ENCODE results near the gene OVOL1. TPM values are rescaled to one million over a fixed set of nuclear protein-coding genes. Genes with fewer than 3 reads are reported as not detected.

Gene OVOL1
- total and polyA plus RNA-seq, 2 of the 13 experiments (the other 11 are each of a cell fraction or from before 2014, with no cell fraction given) = 0.01 TPM; not detected in 1

GRCh38 chr11:65771589-65772112 is 15.2 kb upstream of the OVOL1 start:
- ChIA-PET POLR2A (interaction anchor here (0.6 to 1.4 kb wide), 2 partner anchors 8 to 60 kb away, joined by 3 to 5 read pairs; no protein-coding TSS in a partner anchor), CTCF (ENCODE audit: low intra/inter-chr PET ratio, low total read pairs) (interaction anchor here (1.0 to 1.5 kb wide), 4 partner anchors 27 to 217 kb away, joined by 3 to 6 read pairs (median 4); partner anchors contain the start of gene FIBP)

GRCh38 chr11:65773784-65774411 is 13.0 kb upstream of the OVOL1 start:
- Histone ChIP-seq H3K36me3 (replicated peaks in 1 of 2; ENCODE audit: control insufficient read depth in 1 of 2, insufficient read depth in 2 of 2, low read length in 2 of 2) (no peaks in the 10 kb centered on the region), H3K4me1 (ENCODE audit: insufficient read depth, low read length) (peaks cover 38% of the 10 kb centered on the region), H4K20me1 (ENCODE audit: insufficient read depth, low read length) (no peaks in the 10 kb centered on the region), H3K9ac (ENCODE audit: insufficient read depth, low read depth, low read length) (no peak overlapping the region), H3K4me3 (replicated peaks in 1 of 3; ENCODE audit: insufficient read depth in 1 of 3, low read depth in 2 of 3, low read length in 3 of 3) (no peak overlapping the region), H3K27me3 (ENCODE audit: control insufficient read depth in 1 of 2, insufficient read depth in 2 of 2, low read length in 2 of 2) (no peaks in the 10 kb centered on the region), H3K79me2 (ENCODE audit: insufficient read depth, low read length) (no peaks in the 10 kb centered on the region), H3K27ac (ENCODE audit: extremely low read length, insufficient read depth, low read length) (no peak overlapping the region), H3K9me3 (ENCODE audit: low read length) (no peaks in the 10 kb centered on the region), H2AFZ (ENCODE audit: low read length) (no peak overlapping the region), H3K4me2 (ENCODE audit: low read depth, low read length) (no peak overlapping the region)
- intact Hi-C loops (cut with micrococcal nuclease; ENCODE audit: unreplicated experiment) = no loop called here
- ChIA-PET CTCF (ENCODE audit: low intra/inter-chr PET ratio, low total read pairs) (interaction anchor here (0.6 to 1.8 kb wide), 2 partner anchors 44 to 215 kb away, joined by 3 to 12 read pairs; no protein-coding TSS in a partner anchor), POLR2A (interaction anchor here (0.8 kb wide), 1 partner anchor 44 kb away, joined by 3 read pairs; no protein-coding TSS in a partner anchor)
- no peak for FAIRE-seq
- WGBS (ENCODE audit: low lambda C conversion rate) = 26% methylated on average over 8 of the region's 8 CpGs
- ATAC-seq = no peak
- no TSS peak for BruUV-seq (replicated peaks)
- in situ Hi-C loops (cut with HindIII; ENCODE audit: extremely low pct_ligation_motif_present, low pct_unique_long_range_greater_than_20kb) = no loop called here
- DNase-seq (ENCODE audit: low spot score) = no peak
- TF ChIP-seq SMC3 (IDR thresholded peaks at IDR 0.05; ENCODE audit: low read length) (peak; percentile 36; the same call in 1 of the 2 replicates), CTCF (CRISPR knock-in tag; IDR thresholded peaks at IDR 0.05) (peak; percentile 45), ZNF407 (CRISPR knock-in tag; IDR thresholded peaks at IDR 0.05; ENCODE audit: not compliant biosample characterization) (no peak)

More at GRCh38 chr11:65771589-65772112, 15.2 kb upstream of the OVOL1 start:
- peak overlapping the region; percentile 50 for H3K4me2 ChIP-seq (ENCODE audit: low read depth, low read length)
- intact Hi-C loops (cut with micrococcal nuclease; ENCODE audit: unreplicated experiment) = loop anchor here (1.0 kb wide), 1 partner anchor 59 kb away; the partner anchor contains the start of gene KAT5
- no peak overlapping the region for H3K4me3 ChIP-seq (replicated peaks in 1 of 3; ENCODE audit: insufficient read depth in 1 of 3, low read depth in 2 of 3, low read length in 3 of 3)
- H2AFZ ChIP-seq (ENCODE audit: low read length) = no peak overlapping the region
- no TSS peak for BruUV-seq (replicated peaks)
- ATAC-seq = no peak
- DNase-seq (ENCODE audit: low spot score) = no peak
- H3K4me1 ChIP-seq (ENCODE audit: insufficient read depth, low read length) = peaks cover 31% of the 10 kb centered on the region
- H3K36me3 ChIP-seq (replicated peaks in 1 of 2; ENCODE audit: control insufficient read depth in 1 of 2, insufficient read depth in 2 of 2, low read length in 2 of 2) = no peaks in the 10 kb centered on the region
- H3K27ac ChIP-seq (ENCODE audit: extremely low read length, insufficient read depth, low read length) = no peak overlapping the region
- FAIRE-seq = no peak
- in situ Hi-C loops (cut with HindIII; ENCODE audit: extremely low pct_ligation_motif_present, low pct_unique_long_range_greater_than_20kb) = no loop called here
- 0 out of 2 replicates have a peak, but pooled peaks have one; percentile 29 for TF ChIP-seq MAX (IDR thresholded peaks at IDR 0.05)
- 0 out of 2 replicates have a peak, but pooled peaks have one; percentile 7 for TF ChIP-seq ZFY (CRISPR knock-in tag; IDR thresholded peaks at IDR 0.05)
- no peak for TF ChIP-seq ZNF616 (CRISPR knock-in tag; IDR thresholded peaks at IDR 0.05; ENCODE audit: low read depth)
- 2% methylated on average over 6 of the region's 6 CpGs for WGBS (ENCODE audit: low lambda C conversion rate)
- no peaks in the 10 kb centered on the region for H3K27me3 ChIP-seq (ENCODE audit: control insufficient read depth in 1 of 2, insufficient read depth in 2 of 2, low read length in 2 of 2)
- H3K9me3 ChIP-seq (ENCODE audit: low read length) = no peaks in the 10 kb centered on the region
- H3K79me2 ChIP-seq (ENCODE audit: insufficient read depth, low read length) = no peaks in the 10 kb centered on the region
- no peaks in the 10 kb centered on the region for H4K20me1 ChIP-seq (ENCODE audit: insufficient read depth, low read length)
- H3K9ac ChIP-seq (ENCODE audit: insufficient read depth, low read depth, low read length) = no peak overlapping the region

Measured in HepG2 (cell line).